Stimulated activated CD4-positive, alpha-beta T cell treated with anti-CD3 and anti-CD28 coated beads, Interleukin-12 subunit alpha, Interleukin-12 subunit beta, amount 100 ng/mL, for 24 hours (primary cell): Measurements from ENCODE around the gene CSTPP1.

Experiments used
- DNase-seq, 2 experiments: peaks; one replicate each; pipeline ENCODE4 v3.0.0-alpha.2; 2020; ENCODE audit warnings: low read depth in 2 of 2

CSTPP1 gene

DNA sequence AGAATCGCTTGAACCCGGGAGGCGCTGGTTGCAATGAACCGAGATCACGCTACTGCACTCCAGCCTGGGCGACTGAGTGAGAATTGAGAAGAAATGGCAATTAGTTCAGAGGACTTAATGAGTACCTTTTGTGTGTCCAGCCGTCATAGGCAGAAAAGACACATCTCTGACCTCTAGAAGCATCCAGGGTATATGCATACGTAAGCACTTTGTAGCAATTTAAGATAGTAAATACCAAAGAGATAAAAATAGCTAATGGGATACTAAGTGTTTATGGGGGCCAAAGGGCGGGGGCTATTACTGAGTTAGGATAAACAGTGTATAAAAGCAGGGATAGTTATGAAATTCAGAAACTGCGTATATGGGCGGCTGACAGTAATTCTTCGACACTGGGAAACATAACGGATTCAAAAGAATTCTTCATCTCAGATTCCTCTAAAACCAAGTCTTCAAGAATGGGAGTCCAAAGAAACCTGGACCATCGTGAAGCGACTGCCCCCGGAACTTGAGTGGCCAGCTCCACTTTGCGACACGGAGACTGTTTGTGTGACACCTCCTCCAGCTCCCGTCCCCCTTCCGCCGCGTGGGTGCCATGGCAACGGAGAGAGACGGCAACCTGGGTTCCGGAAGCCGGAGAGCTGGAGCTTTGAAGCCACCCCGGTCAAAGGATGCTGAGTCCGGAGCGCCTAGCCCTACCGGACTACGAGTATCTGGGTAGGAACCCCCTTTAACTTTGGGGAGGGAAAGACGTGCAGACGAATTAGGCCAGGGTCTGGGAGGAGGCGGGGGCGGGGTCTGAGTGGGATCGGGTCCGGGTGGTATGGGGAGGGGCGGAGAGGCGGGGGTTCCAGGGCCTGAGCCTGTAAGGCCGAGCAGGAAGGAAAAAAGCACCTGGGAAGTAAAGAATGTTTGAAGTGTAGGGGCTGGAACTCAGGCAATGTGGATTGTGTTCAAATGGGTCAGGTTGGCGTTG is at the start of gene CSTPP1:
CSTPP1 (plus strand) TSS at position 624 of the 973 bp plus-strand sequence; CDS start at position 669, 45 bp downstream.
- peak; percentile 85 to 93 for DNase-seq

DNA sequence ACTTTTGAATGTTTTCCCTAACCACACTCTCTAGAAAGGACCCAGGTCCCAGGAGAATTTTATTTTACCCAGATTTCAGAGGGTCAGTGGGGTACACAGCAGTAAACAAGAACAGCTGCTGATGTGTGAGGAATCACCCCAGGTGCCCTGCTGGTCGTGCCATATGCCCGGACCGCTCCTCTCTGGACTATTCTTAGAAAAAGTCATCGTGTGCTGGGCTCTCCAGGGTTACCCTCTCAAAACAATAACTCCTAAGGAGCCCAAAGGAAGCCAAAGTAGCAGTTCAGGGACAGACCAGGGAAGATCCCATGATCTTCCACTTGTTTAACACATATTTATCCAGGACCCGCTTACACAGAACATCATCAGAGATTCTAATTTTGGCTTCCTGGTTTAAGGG is 47.9 kb upstream of the CSTPP1 start:
- DNase-seq = no peak

- no peak for DNase-seq
These were observed 47.3 kb upstream of the CSTPP1 start for GRCh38 chr11:46889251-46889650.

DNA sequence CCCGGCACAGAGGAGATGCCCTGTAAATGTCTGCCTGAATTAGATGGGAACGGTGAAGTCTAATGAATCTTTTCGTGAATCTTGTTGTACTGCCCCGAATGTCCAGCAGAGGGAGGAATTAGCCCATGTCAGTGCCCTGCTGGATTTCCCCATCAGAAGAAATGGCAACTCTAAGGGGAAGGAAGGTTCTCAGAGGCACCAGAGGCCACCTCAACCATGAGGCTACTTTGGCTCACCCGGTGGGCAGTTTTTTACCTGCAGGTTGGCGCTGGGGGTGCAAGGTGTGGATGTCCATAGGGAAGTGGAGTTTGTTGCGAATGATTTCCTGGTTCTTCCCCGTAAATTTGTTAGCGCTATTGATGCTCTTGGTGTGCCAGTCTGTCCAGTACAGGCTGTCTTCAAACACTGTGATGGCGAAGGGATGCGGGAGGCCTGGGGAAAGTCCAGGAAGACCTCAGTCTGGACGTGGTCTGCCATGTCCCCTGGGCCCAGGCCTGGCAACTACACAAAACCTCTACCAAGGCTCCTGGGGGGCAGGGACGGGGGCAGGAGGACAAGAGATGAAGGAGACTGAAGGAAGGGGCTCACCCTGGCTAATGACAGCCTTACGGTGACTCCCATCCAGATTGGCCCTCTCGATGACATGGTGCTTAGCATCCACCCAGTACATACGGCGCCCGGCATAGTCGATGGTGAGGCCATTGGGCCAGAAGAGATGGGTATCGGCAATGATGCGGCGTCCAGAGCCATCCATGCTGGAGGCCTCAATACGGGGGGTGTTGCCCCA is 46.7 kb upstream of the CSTPP1 start:
- DNase-seq = peak; percentile 46 to 75

- no peak for DNase-seq
These were observed 45.9 kb upstream of the CSTPP1 start for GRCh38 chr11:46890665-46891064.

DNA sequence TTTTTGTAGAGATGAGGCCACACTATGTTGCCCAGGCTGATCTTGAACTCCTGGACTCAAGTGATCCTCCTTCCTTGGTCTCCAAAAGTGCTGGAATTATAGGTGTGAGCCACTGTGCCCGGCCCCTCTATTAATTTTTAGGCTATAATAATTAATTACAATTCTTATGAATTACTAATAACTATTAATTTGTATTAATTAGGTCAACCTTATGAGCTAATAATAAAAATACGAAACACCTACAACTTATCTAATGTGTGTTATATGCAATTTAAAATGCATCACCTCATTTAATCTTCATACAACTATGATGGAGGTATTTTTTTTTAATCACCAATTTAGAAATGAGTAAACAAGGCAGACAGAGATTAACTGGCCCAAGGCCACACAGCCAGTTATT is 44.5 kb upstream of the CSTPP1 start:
- no peak for DNase-seq

GRCh38 chr11:46892838-46893237 is 43.7 kb upstream of the CSTPP1 start:
- DNase-seq = no peak

DNA sequence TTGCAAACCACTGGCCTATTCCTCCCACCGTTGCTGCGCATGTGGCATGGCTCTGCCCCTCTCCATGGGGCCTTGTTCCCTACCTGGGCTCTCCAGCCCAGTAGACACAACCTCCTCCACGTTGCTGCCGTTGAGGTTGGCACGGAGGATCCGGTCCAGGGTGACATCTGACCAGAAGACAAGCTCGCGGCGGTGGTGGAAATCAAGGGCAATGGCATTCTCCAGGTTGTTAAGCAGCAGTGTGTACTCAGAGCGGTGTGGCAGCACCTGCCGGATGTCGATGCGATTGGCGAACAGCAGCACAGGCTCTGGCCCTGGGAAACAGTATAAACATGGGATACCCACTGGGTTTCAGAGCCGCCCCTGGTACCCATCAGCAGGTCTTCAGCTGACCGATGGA is 42.1 kb upstream of the CSTPP1 start:
- DNase-seq = no peak

DNA sequence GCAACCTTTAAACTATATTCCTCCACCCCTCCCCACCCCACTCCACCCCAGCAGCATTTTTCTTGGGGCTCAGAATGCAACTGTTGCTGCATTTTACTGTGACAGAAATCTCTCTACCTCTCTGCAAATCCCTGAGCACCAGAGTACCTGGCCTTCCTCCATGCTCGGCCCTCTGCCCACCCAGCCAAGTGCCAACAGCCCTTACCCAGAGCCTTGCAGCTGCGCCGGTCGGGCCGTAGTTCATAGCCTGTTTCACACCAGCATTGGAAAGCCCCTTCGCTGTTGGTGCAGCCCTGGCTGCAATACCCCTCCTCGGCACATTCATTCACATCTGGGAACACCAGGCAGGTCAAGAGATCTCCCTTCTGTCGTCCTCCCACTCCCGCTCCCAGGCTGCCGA is 41.6 kb upstream of the CSTPP1 start:
- DNase-seq = no peak

DNA sequence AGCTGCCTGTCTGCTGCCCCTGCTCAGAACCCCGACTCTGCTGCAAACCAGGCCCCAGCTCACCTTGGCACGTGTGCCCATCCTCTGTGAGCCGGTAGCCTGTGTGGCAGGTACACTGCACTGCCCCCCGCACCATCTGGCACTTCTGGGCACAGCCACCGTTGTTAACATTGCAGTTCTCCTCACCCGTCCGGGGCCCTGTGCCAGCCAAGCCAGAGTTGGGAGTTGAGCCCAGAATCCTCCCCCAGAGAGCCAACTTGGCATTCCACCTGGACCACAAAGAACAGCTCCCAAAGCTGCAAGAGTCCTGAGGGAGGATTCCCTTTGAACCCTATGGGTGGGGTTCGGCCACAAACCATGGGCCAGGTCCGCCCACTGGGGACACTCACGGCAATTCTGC is 40.7 kb upstream of the CSTPP1 start:
- DNase-seq = no peak

GRCh38 chr11:46896719-46897406 is 39.7 kb upstream of the CSTPP1 start:
- no peak for DNase-seq

DNA sequence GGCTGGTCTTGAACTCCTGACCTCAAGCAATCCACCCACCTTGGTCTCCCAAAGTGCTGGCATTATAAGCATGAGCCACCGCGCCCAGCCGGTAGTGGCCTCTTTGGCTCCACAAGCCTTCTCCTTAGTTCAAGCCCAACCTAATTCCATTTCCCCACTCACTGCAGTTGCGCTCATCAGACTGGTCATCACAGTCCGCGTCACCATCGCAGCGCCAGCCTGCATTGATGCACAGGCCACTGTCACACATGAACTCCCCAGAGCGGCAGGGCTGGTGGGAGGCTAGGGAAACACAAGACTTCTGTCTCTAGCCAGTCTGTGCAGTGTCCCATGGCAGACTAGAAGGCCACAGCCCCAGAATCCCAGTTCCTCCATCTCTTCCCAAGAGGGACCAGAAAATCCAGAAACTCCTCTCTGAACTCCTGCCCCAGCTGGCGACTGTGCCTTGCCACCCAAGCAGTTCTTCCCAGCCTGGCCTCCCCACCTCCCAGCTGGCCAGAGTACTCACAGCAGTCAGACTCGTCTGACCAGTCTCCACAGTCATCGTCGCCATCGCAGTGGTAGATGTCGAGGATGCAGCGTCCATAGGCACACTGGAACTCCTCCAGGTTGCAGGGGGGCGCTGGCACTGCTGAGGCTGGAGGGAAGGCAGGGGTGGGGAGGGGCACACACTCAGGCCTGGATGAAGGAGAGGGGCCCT is 38.0 kb upstream of the CSTPP1 start:
- DNase-seq = no peak

GRCh38 chr11:46899501-46900025 is 37.0 kb upstream of the CSTPP1 start:
- no peak for DNase-seq

GRCh38 chr11:46900091-46900746 is 36.3 kb upstream of the CSTPP1 start:
- no peak for DNase-seq

DNA sequence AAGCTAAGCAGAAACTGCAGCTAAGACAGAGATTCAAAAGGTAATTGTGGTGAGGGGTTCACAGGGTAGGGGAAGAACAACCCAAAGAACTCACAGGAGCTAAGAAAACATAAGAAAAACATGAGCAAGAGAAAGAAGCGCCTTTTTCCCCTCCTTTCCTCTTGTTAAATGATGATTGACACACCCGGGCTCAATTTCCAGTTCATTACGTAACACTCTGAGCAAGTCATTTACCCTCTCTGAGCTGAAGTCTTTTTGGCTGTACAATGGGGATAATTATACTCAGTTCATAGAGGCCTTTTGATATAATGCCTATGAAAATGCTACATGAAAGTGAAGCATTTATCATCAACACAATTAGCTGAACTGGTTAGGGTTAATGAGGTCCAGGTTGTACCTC is 35.4 kb upstream of the CSTPP1 start:
- DNase-seq = no peak

DNA sequence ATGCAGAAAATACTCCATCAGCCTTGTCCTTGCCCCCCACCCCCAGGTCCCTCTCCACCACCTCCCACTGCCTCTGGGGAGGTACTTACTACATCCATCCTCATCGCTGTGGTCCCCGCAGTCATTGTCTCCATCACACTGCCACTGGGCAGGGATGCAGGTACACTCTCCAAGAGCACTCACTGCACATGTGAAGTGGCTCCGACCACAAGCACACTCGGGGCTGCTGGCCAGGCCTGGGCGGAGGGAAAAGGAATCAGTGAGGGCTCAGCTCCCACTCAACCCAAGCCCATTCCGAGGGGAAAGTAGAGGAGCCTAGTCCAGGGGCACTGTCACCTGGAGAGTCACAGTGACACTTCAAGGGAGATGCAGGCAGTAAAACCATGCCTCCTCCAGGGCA is 33.9 kb upstream of the CSTPP1 start:
- no peak for DNase-seq

- DNase-seq = no peak
These were observed 32.7 kb upstream of the CSTPP1 start for GRCh38 chr11:46903846-46904245.

GRCh38 chr11:46905806-46906205 is 30.8 kb upstream of the CSTPP1 start:
- no peak for DNase-seq

GRCh38 chr11:46906609-46907041 is 29.9 kb upstream of the CSTPP1 start:
- no peak for DNase-seq

DNA sequence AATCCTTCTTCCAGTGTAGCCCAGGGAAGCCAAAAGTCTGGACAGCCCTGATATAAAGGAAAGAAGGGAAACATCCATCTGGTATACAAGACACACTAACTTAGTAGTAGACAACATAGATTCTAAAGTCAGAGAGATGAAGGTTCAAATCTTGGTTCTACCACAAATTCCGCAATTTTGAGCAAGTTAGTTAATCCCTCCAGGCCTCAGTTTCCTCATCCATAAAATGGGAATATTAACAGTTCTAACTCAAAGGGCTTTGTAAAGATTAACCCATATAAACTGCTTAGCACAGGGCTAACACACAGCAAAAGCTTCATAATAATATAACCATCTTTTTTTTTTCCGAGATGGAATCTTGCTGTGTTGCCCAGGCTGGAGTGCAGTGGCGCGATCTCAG is 29.0 kb upstream of the CSTPP1 start:
- DNase-seq = no peak
